GM12878 (cell line): ENCODE results near the gene MBD3L5.
"Not testable (repeated sequence)": the region's sequence is repeated elsewhere in the genome, so short reads cannot be mapped to it uniquely, and the experiment has no call there.

Experiments
- CEBPB ChIP-seq, 2 experiments: fragments of 150-350 bp in 1 of 2; IDR thresholded peaks; 2 replicates each; pipeline ENCODE4 v1.6.1; 2012 to 2014; ENCODE audit warnings: low read depth in 2 of 2, low read length in 2 of 2, borderline replicate concordance in 1 of 2, inconsistent platforms in 1 of 2
- EZH2 ChIP-seq: IDR thresholded peaks from 2 replicates; pipeline ENCODE4 v1.6.1; 2012; ENCODE audit warnings: low read depth, mild to moderate bottlenecking, control low read depth, inconsistent platforms, low read length, borderline replicate concordance; ENCODE audit not compliant: control insufficient read depth
- NFXL1 ChIP-seq: fragments of 450-650 bp; IDR thresholded peaks from 2 replicates; pipeline ENCODE4 v1.6.1; 2017; ENCODE audit warnings: antibody characterized with exemption, mild to moderate bottlenecking, borderline replicate concordance
- NFYA ChIP-seq: IDR thresholded peaks from 2 replicates; pipeline ENCODE4 v1.6.1; 2011; ENCODE audit warnings: low read depth, mild to moderate bottlenecking, low read length, improper control_type of control experiment, borderline replicate concordance
- POLR2A ChIP-seq: IDR thresholded peaks from 2 replicates; pipeline ENCODE4 v1.6.1; 2011; ENCODE audit warnings: low read depth, mild to moderate bottlenecking, low read length
- TBL1XR1 ChIP-seq: IDR thresholded peaks from 2 replicates; pipeline ENCODE4 v1.6.1; 2012; ENCODE audit warnings: low read depth, low read length, improper control_type of control experiment
- ZNF24 ChIP-seq: fragments of 450-650 bp; IDR thresholded peaks from 2 replicates; pipeline ENCODE4 v1.6.1; 2017; ENCODE audit warnings: antibody characterized with exemption, mild to moderate bottlenecking
- TF ChIP-seq, protein P1 (sequence below): IDR thresholded peaks from 2 replicates; pipeline ENCODE4 v1.6.1; 2012; ENCODE audit warnings: low read depth, low read length, improper control_type of control experiment
- TF ChIP-seq, protein P2 (sequence below): IDR thresholded peaks from 2 replicates; pipeline ENCODE4 v1.6.1; 2011; ENCODE audit warnings: low read depth, low read length, improper control_type of control experiment, borderline replicate concordance
- TF ChIP-seq, protein P3 (sequence below), 3 experiments: IDR thresholded peaks in 2 of 3; conservative IDR thresholded peaks in 1 of 3; 2 replicates each; pipeline ENCODE4 v1.5.1; 2011; ENCODE audit warnings: low read depth in 3 of 3, low read length in 3 of 3, mild to moderate bottlenecking in 3 of 3, control low read depth in 2 of 3, moderate library complexity in 2 of 3, inconsistent platforms in 1 of 3, mixed read lengths in 1 of 3; ENCODE audit not compliant: control insufficient read depth in 2 of 3, insufficient read depth in 1 of 3; ENCODE audit errors: extremely low read depth in 1 of 3
- TF ChIP-seq, protein P4 (sequence below): fragments of 450-650 bp; IDR thresholded peaks from 2 replicates; pipeline ENCODE4 v1.6.1; 2018; ENCODE audit warnings: borderline replicate concordance, mild to moderate bottlenecking; ENCODE audit not compliant: partially characterized antibody

DNA sequence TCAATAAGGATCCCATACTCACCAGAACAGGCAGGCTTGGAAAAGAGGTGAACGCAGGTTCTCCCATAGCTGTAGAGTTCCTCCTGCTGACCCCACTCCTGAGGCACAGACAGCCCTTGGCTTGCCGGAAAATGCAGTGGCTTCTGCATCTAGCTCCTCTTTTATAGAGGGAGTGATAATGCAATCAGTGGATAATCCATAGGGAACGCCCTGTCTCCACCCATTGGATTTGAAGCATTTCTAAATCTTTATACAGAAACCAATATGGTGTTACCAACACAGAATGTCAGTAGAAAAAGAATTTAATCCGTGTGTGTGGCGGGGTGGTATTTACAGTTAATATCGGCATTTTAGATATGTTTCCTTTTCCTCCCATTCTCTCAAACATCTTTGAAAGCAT, 9.0 kb upstream of the MBD3L5 start, which contains the start of gene MBD3L2B:
- TF ChIP-seq, protein P1, sequence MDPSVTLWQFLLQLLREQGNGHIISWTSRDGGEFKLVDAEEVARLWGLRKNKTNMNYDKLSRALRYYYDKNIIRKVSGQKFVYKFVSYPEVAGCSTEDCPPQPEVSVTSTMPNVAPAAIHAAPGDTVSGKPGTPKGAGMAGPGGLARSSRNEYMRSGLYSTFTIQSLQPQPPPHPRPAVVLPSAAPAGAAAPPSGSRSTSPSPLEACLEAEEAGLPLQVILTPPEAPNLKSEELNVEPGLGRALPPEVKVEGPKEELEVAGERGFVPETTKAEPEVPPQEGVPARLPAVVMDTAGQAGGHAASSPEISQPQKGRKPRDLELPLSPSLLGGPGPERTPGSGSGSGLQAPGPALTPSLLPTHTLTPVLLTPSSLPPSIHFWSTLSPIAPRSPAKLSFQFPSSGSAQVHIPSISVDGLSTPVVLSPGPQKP, result not testable (repeated sequence)
- TF ChIP-seq POLR2A; TBL1XR1; ZNF24; CEBPB (IDR thresholded peaks at IDR 0.05; ENCODE audit: borderline replicate concordance in 1 of 2, low read depth in 2 of 2, low read length in 2 of 2); NFYA; EZH2; NFXL1: not testable (repeated sequence)
- TF ChIP-seq, protein P2, sequence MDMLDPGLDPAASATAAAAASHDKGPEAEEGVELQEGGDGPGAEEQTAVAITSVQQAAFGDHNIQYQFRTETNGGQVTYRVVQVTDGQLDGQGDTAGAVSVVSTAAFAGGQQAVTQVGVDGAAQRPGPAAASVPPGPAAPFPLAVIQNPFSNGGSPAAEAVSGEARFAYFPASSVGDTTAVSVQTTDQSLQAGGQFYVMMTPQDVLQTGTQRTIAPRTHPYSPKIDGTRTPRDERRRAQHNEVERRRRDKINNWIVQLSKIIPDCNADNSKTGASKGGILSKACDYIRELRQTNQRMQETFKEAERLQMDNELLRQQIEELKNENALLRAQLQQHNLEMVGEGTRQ, result not testable (repeated sequence)
- TF ChIP-seq, protein P3, sequence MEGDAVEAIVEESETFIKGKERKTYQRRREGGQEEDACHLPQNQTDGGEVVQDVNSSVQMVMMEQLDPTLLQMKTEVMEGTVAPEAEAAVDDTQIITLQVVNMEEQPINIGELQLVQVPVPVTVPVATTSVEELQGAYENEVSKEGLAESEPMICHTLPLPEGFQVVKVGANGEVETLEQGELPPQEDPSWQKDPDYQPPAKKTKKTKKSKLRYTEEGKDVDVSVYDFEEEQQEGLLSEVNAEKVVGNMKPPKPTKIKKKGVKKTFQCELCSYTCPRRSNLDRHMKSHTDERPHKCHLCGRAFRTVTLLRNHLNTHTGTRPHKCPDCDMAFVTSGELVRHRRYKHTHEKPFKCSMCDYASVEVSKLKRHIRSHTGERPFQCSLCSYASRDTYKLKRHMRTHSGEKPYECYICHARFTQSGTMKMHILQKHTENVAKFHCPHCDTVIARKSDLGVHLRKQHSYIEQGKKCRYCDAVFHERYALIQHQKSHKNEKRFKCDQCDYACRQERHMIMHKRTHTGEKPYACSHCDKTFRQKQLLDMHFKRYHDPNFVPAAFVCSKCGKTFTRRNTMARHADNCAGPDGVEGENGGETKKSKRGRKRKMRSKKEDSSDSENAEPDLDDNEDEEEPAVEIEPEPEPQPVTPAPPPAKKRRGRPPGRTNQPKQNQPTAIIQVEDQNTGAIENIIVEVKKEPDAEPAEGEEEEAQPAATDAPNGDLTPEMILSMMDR (IDR thresholded peaks at IDR 0.05 in 2 of 3, conservative IDR thresholded peaks at IDR 0.05 in 1 of 3; ENCODE audit: control insufficient read depth in 2 of 3, extremely low read depth in 1 of 3, insufficient read depth in 1 of 3, low read depth in 3 of 3, low read length in 3 of 3), result not testable (repeated sequence)
- TF ChIP-seq, protein P4, sequence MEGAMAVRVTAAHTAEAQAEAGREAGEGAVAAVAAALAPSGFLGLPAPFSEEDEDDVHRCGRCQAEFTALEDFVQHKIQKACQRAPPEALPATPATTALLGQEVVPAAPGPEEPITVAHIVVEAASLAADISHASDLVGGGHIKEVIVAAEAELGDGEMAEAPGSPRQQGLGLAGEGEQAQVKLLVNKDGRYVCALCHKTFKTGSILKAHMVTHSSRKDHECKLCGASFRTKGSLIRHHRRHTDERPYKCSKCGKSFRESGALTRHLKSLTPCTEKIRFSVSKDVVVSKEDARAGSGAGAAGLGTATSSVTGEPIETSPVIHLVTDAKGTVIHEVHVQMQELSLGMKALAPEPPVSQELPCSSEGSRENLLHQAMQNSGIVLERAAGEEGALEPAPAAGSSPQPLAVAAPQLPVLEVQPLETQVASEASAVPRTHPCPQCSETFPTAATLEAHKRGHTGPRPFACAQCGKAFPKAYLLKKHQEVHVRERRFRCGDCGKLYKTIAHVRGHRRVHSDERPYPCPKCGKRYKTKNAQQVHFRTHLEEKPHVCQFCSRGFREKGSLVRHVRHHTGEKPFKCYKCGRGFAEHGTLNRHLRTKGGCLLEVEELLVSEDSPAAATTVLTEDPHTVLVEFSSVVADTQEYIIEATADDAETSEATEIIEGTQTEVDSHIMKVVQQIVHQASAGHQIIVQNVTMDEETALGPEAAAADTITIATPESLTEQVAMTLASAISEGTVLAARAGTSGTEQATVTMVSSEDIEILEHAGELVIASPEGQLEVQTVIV, result not testable (repeated sequence)
